Right forelimb (tissue), 1 donor: ENCODE results near the gene SORCS2.

Source experiments
- DNase-seq: peaks from one replicate; pipeline ENCODE4 v3.0.0-alpha.2; 2018

SORCS2 gene

GRCh38 chr4:7704625-7705024 is 512.3 kb downstream of the SORCS2 start:
- no peak for DNase-seq

- no peak for DNase-seq
These were observed 512.7 kb downstream of the SORCS2 start for GRCh38 chr4:7705062-7705461.

GRCh38 chr4:7705593-7705992 is 513.3 kb downstream of the SORCS2 start:
- no peak for DNase-seq

GRCh38 chr4:7708238-7708637 is 515.9 kb downstream of the SORCS2 start:
- no peak for DNase-seq

GRCh38 chr4:7708981-7709380 is 516.6 kb downstream of the SORCS2 start:
- no peak for DNase-seq

GRCh38 chr4:7709431-7709830 is 517.1 kb downstream of the SORCS2 start:
- DNase-seq = no peak

- DNase-seq = no peak
These were observed 517.8 kb downstream of the SORCS2 start for GRCh38 chr4:7710126-7710525.

GRCh38 chr4:7710576-7711306 is 518.4 kb downstream of the SORCS2 start:
- DNase-seq = no peak

GRCh38 chr4:7711307-7711963 is 519.1 kb downstream of the SORCS2 start:
- no peak for DNase-seq

GRCh38 chr4:7712021-7712671 is 519.8 kb downstream of the SORCS2 start:
- no peak for DNase-seq

- DNase-seq = no peak
These were observed 521.4 kb downstream of the SORCS2 start for GRCh38 chr4:7713757-7714156.

GRCh38 chr4:7714176-7714575 is 521.8 kb downstream of the SORCS2 start:
- DNase-seq = no peak

- DNase-seq = no peak
These were observed 522.4 kb downstream of the SORCS2 start for GRCh38 chr4:7714738-7715137.

- no peak for DNase-seq
These were observed 523.1 kb downstream of the SORCS2 start for GRCh38 chr4:7715271-7716009.

- DNase-seq = no peak
These were observed 523.8 kb downstream of the SORCS2 start for GRCh38 chr4:7716010-7716721.

GRCh38 chr4:7717161-7717560 is 524.8 kb downstream of the SORCS2 start:
- DNase-seq = no peak

GRCh38 chr4:7717946-7718490 is 525.7 kb downstream of the SORCS2 start:
- DNase-seq = no peak

- peak; percentile 88 for DNase-seq
These were observed 527.2 kb downstream of the SORCS2 start for GRCh38 chr4:7719354-7720174.

GRCh38 chr4:7721984-7722551 is 529.7 kb downstream of the SORCS2 start:
- DNase-seq = no peak

GRCh38 chr4:7722766-7723387 is 530.5 kb downstream of the SORCS2 start:
- DNase-seq = no peak

GRCh38 chr4:7723625-7724024 is 531.3 kb downstream of the SORCS2 start:
- no peak for DNase-seq
